ENCODE data around the gene OR1C1. TPM values are rescaled to one million over a fixed set of nuclear protein-coding genes. Genes with fewer than 3 reads are reported as not detected.
"Not testable (repeated sequence)": the region's sequence is repeated elsewhere in the genome, so short reads cannot be mapped to it uniquely, and the experiment has no call there.

The OR1C1 gene
- not detected for polyA plus RNA-seq (ENCODE audit: insufficient read length)

- no peak for DNase-seq
Measured at GRCh38 chr1:247760456-247760855, at the start of gene OR1C1. Gene OR1C1 (minus strand): TSS chr1:247760556. CDS start chr1:247758406, 2,150 bp downstream.

GRCh38 chr1:247797518-247797917 is 37.2 kb upstream of the OR1C1 start:
- DNase-seq = no peak

DNA sequence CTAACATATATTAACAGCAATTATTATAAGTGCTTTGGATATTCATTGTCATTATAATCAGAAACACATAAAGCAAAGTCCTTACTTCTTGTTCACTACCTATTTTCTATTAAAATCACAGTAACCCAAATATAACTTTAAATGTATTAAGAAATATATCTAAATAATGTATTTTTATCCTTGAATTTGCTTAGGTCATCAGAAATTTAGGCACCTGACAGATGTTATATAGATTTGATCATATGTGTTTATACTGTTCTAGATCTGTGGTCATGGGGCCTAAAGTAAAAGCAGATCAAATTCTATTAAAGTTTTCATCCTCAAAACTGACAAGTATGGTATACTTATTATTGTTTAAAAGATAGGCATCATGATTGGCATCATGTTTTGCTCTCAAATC is 9.2 kb upstream of the OR1C1 start:
- DNase-seq = no peak

DNA sequence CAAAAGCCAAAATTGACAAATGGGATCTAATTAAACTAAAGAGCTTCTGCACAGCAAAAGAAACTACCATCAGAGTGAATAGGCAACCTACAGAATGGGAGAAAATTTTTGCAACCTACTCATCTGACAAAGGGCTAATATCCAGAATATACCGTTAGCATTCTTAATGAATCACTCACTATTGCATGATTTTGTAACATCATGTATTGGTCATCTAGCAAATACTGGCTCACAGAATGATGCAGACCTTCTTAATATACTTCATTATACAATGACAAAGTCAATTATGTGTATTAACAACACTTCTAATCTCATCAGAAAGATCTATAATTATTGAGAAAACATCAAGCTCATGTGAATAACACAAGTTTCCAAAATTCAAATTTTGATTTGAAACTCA is 6.0 kb downstream of the OR1C1 start:
- not testable (repeated sequence) for DNase-seq

GRCh38 chr1:247749870-247750269 is 10.5 kb downstream of the OR1C1 start:
- no peak for DNase-seq

GRCh38 chr1:247748041-247748440 is 12.3 kb downstream of the OR1C1 start, which contains the start of gene OR14A2:
Gene OR14A2 (minus strand): TSS chr1:247748141.
- DNase-seq = no peak

DNA sequence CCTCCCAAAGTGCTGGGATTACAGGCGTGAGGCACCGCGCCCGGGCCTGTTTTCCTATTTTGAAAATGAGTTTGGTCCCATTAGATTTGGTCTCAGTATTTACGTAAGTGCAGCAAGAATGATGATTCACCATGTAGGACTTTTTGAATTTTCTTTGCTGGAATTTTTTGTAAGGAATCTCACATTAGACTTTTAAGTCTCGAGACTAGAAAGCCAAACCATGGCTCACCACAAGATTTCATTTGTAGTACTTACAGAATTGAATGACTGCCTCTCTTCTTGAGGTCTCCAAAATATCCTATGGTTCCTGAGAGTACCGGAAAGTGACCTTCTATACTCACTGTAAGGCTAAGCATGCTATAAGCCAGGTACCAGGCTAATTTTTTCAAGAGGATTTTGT is 12.7 kb downstream of the OR1C1 start:
- no peak for DNase-seq

- DNase-seq = no peak
Measured at GRCh38 chr1:247746391-247746935, 13.9 kb downstream of the OR1C1 start.

GRCh38 chr1:247742215-247742760 is 18.1 kb downstream of the OR1C1 start:
- not testable (repeated sequence) for DNase-seq

- DNase-seq = no peak
Measured at GRCh38 chr1:247741756-247742155, 18.6 kb downstream of the OR1C1 start.

- DNase-seq = no peak
Measured at GRCh38 chr1:247740721-247741120, 19.6 kb downstream of the OR1C1 start.

GRCh38 chr1:247738315-247738714 is 22.0 kb downstream of the OR1C1 start, which contains the start of gene OR14K1:
Gene OR14K1 (plus strand): TSS chr1:247738615. CDS start chr1:247738615, 0 bp downstream.
- DNase-seq = no peak

GRCh38 chr1:247721222-247721621 is 39.1 kb downstream of the OR1C1 start:
- no peak for DNase-seq

DNA sequence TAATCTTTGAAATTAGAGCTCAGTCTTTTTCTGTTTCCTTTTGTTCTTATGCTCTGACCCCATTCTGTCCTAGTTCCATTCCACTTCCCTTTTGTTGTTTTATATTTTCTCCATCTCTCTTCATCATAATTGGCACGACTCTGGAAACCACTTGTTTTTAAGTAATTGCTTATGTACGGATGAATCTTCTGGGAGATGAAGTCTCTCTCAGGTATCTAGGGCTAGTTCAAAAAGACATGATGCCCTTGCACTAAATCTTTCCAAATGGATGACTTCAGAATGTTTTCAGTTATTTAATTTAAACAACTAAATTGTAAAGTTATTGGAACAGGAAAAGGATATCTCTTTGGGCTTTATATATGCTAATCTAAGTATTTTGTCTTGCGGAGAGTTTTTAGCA is 43.8 kb downstream of the OR1C1 start, which contains the start of gene OR6F1:
TSS of gene OR6F1 (minus strand) at position 101 of the 400 bp plus-strand sequence. CDS start 3,891 bp downstream, outside the sequence.
- DNase-seq = no peak

GRCh38 chr1:247713753-247714152 is 46.6 kb downstream of the OR1C1 start:
- DNase-seq = no peak

DNA sequence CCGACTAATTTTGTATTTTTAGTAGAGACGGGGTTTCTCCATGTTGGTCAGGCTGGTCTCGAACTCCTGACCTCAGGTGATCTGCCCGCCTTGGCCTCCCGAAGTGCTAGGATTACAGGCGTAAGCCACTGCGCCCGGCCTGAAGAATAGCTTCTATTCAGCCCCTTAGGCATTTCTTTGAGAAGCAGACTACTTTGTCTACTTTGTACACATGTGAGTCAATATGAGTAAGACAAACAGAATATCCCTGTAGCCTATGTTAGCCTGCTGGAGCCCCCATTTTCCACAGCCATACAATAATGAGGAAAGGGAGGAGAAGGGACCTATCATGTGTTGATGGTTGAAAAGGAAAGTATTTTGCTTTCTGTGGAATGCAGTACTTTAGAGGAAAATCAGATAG is 49.7 kb downstream of the OR1C1 start:
- DNase-seq = not testable (repeated sequence)

Other genes with a start within 250 kb of the OR1C1 start
- 0.28 TPM for gene OR2C3, start 224.1 kb downstream of the OR1C1 start, polyA plus RNA-seq (ENCODE audit: insufficient read length)
- gene GCSAML, start 211.4 kb downstream of the OR1C1 start, polyA plus RNA-seq (ENCODE audit: insufficient read length) = 0.15 TPM
- gene OR2G2, start 172.2 kb downstream of the OR1C1 start, polyA plus RNA-seq (ENCODE audit: insufficient read length) = not detected
- gene OR2G3, start 155.0 kb downstream of the OR1C1 start, polyA plus RNA-seq (ENCODE audit: insufficient read length) = not detected
- gene OR13G1, start 80.8 kb downstream of the OR1C1 start, polyA plus RNA-seq (ENCODE audit: insufficient read length) = not detected
- gene OR6F1, start 43.9 kb downstream of the OR1C1 start, polyA plus RNA-seq (ENCODE audit: insufficient read length) = not detected
- not detected for gene OR14K1, start 21.9 kb downstream of the OR1C1 start, polyA plus RNA-seq (ENCODE audit: insufficient read length)
- not detected for gene OR14A2, start 12.4 kb downstream of the OR1C1 start, polyA plus RNA-seq (ENCODE audit: insufficient read length)
- not detected for gene OR14A16, start 63.6 kb upstream of the OR1C1 start, polyA plus RNA-seq (ENCODE audit: insufficient read length)
- not detected for gene OR11L1, start 81.3 kb upstream of the OR1C1 start, polyA plus RNA-seq (ENCODE audit: insufficient read length)
- 1.3 TPM for gene TRIM58, start 96.6 kb upstream of the OR1C1 start, polyA plus RNA-seq (ENCODE audit: insufficient read length)
- 0.56 TPM for gene OR2W3, start 135.0 kb upstream of the OR1C1 start, polyA plus RNA-seq (ENCODE audit: insufficient read length)
- gene OR2T8, start 159.7 kb upstream of the OR1C1 start, polyA plus RNA-seq (ENCODE audit: insufficient read length) = not detected
- not detected for gene OR2AJ1, start 164.3 kb upstream of the OR1C1 start, polyA plus RNA-seq (ENCODE audit: insufficient read length)
- gene OR2L8, start 188.3 kb upstream of the OR1C1 start, polyA plus RNA-seq (ENCODE audit: insufficient read length) = not detected
- gene OR2AK2, start 204.7 kb upstream of the OR1C1 start, polyA plus RNA-seq (ENCODE audit: insufficient read length) = not detected

All from hindlimb muscle (tissue), 1 donor.